SU-DHL-6 (cell line): ENCODE data around the gene ZBTB21.

ENCODE experiments used
- H2AFZ ChIP-seq: fragments of 200-600 bp; sonication (generic); 2 replicates; pipeline ENCODE4 v1.6.1; 2014; ENCODE audit warnings: low read depth, mild to moderate bottlenecking, moderate library complexity, mixed read lengths, antibody characterized with exemption, low read length; ENCODE audit not compliant: severe bottlenecking
- H3F3A ChIP-seq: fragments of 200-600 bp; shearing (Covaris generic); 2 replicates; pipeline ENCODE4 v1.6.0; 2016; ENCODE audit warnings: antibody characterized with exemption, mild to moderate bottlenecking; ENCODE audit not compliant: insufficient read depth
- H3K27ac ChIP-seq: fragments of 200-600 bp; sonication (generic); 2 replicates; pipeline ENCODE4 v1.5.1; 2016; ENCODE audit warnings: low read depth, mild to moderate bottlenecking, low read length, moderate library complexity, mixed read lengths
- H3K27me3 ChIP-seq: fragments of 200-600 bp; sonication (generic), shearing (Covaris generic); 2 replicates; pipeline ENCODE4 v1.6.0; 2014; ENCODE audit warnings: mild to moderate bottlenecking, low read length
- H3K36me3 ChIP-seq: fragments of 200-600 bp; sonication (generic); 2 replicates; pipeline ENCODE4 v1.6.1; 2014; ENCODE audit warnings: mild to moderate bottlenecking, low read length, mixed read lengths
- H3K4me2 ChIP-seq: fragments of 300-600, 200-600 bp; shearing (Covaris generic), sonication (generic); 2 replicates; pipeline ENCODE4 v1.6.0; 2014; ENCODE audit warnings: low read length, low read depth, mild to moderate bottlenecking; ENCODE audit not compliant: poor library complexity, severe bottlenecking
- H3K4me3 ChIP-seq: fragments of 200-600 bp; sonication (generic); 2 replicates; pipeline ENCODE4 v1.5.1; 2014; ENCODE audit warnings: antibody characterized with exemption, low read length, mild to moderate bottlenecking, mixed read lengths; ENCODE audit not compliant: insufficient read depth, poor library complexity, severe bottlenecking
- H3K79me2 ChIP-seq: fragments of 200-600 bp; sonication (generic); 2 replicates; pipeline ENCODE4 v1.6.1; 2014; ENCODE audit warnings: mild to moderate bottlenecking, low read length, moderate library complexity; ENCODE audit not compliant: insufficient read depth
- H3K9ac ChIP-seq: fragments of 200-600 bp; sonication (generic); 2 replicates; pipeline ENCODE4 v1.7.0; 2014; ENCODE audit warnings: mild to moderate bottlenecking, low read length
- H3K9me2 ChIP-seq: fragments of 200-600 bp; sonication (generic); replicated peaks from 2 replicates; pipeline ENCODE4 v1.6.1; 2014; ENCODE audit warnings: low read length; ENCODE audit not compliant: insufficient read depth
- H3K9me3 ChIP-seq: fragments of 200-600 bp; sonication (generic); 2 replicates; pipeline ENCODE4 v1.6.1; 2014; ENCODE audit warnings: low read length, mixed read lengths; ENCODE audit not compliant: insufficient read depth
- H4K20me1 ChIP-seq: fragments of 200-600 bp; sonication (generic); 2 replicates; pipeline ENCODE4 v1.6.1; 2014; ENCODE audit warnings: low read depth, mild to moderate bottlenecking, antibody characterized with exemption, low read length, moderate library complexity, mixed read lengths
- EZH2phosphoT487 ChIP-seq: fragments of 200-600 bp; sonication (generic), shearing (Covaris generic); conservative IDR thresholded peaks from 2 replicates; pipeline ENCODE4 v1.6.1; 2018; ENCODE audit warnings: mild to moderate bottlenecking, antibody characterized with exemption, low read length, moderate library complexity, mixed read lengths
- TF ChIP-seq, protein P1 (sequence below): fragments of 200-600 bp; sonication (generic); IDR thresholded peaks from one replicate; pipeline ENCODE4 v1.5.1; 2017; ENCODE audit warnings: antibody characterized with exemption, mild to moderate bottlenecking, low read length, moderate library complexity; ENCODE audit not compliant: insufficient read depth, poor library complexity, severe bottlenecking

The ZBTB21 gene

DNA sequence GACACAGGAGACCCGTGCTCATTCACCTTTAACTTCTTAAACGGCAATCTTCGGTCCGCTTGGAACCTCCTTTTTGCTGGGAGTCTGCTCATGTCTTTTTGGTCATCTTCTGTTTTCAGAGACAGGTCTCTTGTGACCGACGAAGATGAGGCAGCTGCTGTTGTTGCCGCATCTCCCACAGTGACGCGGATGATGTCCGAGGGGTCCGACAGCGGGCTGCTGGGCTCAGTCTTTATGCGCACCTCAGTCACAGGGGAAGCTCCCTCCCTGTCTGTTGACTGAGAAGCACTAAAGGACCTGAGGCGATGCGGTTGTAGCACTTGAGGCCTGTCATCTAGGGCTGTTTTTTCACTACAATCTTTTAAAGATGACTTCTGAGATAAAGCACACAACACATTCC is 17.6 kb downstream of the ZBTB21 start:
- H3K9me2 ChIP-seq = no peaks in the 10 kb centered on the region
- no peak overlapping the region for H3K4me3 ChIP-seq
- no peaks in the 10 kb centered on the region for H3K79me2 ChIP-seq
- H3K9me3 ChIP-seq = peaks cover 10% of the 10 kb centered on the region; the same call in 1 of the 2 replicates
- no peak overlapping the region for H3K4me2 ChIP-seq
- no peaks in the 10 kb centered on the region for H4K20me1 ChIP-seq
- no peaks in the 10 kb centered on the region for H3F3A ChIP-seq
- peaks cover 10% of the 10 kb centered on the region for H3K36me3 ChIP-seq
- no peaks in the 10 kb centered on the region for H3K27me3 ChIP-seq
- no peak overlapping the region for H3K27ac ChIP-seq
- no peak overlapping the region for H2AFZ ChIP-seq
- H3K9ac ChIP-seq = no peak overlapping the region
- TF ChIP-seq, protein P1, sequence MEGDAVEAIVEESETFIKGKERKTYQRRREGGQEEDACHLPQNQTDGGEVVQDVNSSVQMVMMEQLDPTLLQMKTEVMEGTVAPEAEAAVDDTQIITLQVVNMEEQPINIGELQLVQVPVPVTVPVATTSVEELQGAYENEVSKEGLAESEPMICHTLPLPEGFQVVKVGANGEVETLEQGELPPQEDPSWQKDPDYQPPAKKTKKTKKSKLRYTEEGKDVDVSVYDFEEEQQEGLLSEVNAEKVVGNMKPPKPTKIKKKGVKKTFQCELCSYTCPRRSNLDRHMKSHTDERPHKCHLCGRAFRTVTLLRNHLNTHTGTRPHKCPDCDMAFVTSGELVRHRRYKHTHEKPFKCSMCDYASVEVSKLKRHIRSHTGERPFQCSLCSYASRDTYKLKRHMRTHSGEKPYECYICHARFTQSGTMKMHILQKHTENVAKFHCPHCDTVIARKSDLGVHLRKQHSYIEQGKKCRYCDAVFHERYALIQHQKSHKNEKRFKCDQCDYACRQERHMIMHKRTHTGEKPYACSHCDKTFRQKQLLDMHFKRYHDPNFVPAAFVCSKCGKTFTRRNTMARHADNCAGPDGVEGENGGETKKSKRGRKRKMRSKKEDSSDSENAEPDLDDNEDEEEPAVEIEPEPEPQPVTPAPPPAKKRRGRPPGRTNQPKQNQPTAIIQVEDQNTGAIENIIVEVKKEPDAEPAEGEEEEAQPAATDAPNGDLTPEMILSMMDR = no peak
- no peak for TF ChIP-seq EZH2phosphoT487

DNA sequence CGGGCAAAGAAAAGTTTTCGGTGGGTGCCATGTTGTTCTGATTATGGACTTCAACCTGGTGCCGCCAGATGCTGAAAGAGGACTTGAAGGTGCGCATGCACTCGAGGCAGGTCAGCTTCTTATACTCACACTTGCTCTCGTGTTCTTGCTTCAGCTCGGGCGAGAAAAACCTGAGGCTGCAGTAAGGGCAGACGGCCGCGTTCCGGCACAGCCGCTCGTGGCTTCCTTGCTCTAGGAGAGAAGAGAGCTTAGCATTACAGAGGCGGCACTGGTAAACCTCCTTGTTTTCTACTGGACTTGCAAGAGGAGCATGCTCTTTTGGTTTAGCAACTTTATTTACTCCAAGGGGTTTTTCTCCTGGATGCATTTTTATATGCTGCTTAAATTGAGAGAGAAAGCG is 18.5 kb downstream of the ZBTB21 start:
- no peaks in the 10 kb centered on the region for H4K20me1 ChIP-seq
- no peaks in the 10 kb centered on the region for H3K27me3 ChIP-seq
- no peak overlapping the region for H3K9ac ChIP-seq
- H3K9me3 ChIP-seq = peaks cover 10% of the 10 kb centered on the region; the same call in 1 of the 2 replicates
- H3K9me2 ChIP-seq = no peaks in the 10 kb centered on the region
- no peak overlapping the region for H2AFZ ChIP-seq
- H3K4me2 ChIP-seq = no peak overlapping the region
- H3K27ac ChIP-seq = no peak overlapping the region
- H3F3A ChIP-seq = no peaks in the 10 kb centered on the region
- H3K79me2 ChIP-seq = no peaks in the 10 kb centered on the region
- no peak for TF ChIP-seq EZH2phosphoT487
- TF ChIP-seq, protein P1 = no peak
- H3K36me3 ChIP-seq = peaks cover 6% of the 10 kb centered on the region; the same call in 1 of the 2 replicates
- H3K4me3 ChIP-seq = no peak overlapping the region

DNA sequence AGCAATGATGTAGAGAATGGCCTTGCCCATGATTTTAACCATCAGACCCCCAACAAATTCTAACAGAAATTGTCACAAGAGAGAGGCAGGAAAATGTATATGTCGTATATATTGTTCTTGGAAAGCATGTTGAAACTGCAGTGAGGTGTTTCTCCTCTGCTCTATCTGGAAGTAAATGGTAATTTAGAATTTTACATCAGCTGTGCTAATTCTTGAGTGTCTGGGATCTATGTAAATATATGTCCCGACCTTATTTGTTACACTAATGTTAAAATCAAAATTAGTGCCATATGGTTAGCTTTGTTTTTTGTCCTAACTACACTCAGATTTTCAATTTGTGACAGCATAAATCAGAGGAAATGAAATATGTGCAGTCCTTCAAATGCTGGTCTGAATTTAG is 20.5 kb downstream of the ZBTB21 start:
- H3K4me2 ChIP-seq = no peak overlapping the region
- no peaks in the 10 kb centered on the region for H4K20me1 ChIP-seq
- TF ChIP-seq, protein P1 = no peak
- TF ChIP-seq EZH2phosphoT487 = no peak
- no peak overlapping the region for H3K27ac ChIP-seq
- no peaks in the 10 kb centered on the region for H3K79me2 ChIP-seq
- peaks cover 6% of the 10 kb centered on the region; the same call in 1 of the 2 replicates for H3K36me3 ChIP-seq
- no peaks in the 10 kb centered on the region for H3F3A ChIP-seq
- no peaks in the 10 kb centered on the region for H3K9me2 ChIP-seq
- no peak overlapping the region for H3K9ac ChIP-seq
- no peaks in the 10 kb centered on the region for H3K27me3 ChIP-seq
- no peak overlapping the region for H3K4me3 ChIP-seq
- no peak overlapping the region for H2AFZ ChIP-seq
- H3K9me3 ChIP-seq = no peaks in the 10 kb centered on the region

DNA sequence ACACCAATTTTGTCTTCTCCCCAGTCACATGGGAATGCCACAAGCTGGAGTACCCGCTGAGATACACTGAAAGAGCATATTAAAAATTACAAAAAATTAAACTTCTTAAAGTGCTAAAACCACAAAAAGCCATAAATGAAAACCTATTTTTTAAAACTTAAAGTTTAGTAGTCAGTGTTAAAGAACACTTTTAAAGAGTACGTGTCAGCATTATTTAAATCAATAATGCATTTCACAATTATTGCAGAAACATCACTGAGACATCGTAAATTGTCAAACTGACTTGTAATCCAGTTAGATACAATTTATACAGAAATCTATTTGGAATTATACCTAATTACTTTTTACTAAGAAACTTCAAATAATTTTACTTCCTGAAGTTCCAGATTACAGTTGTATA is 22.9 kb downstream of the ZBTB21 start:
- Histone ChIP-seq H3K4me2 (no peak overlapping the region), H2AFZ (no peak overlapping the region), H3K9me3 (no peaks in the 10 kb centered on the region), H3K9me2 (no peaks in the 10 kb centered on the region), H3K27ac (no peak overlapping the region), H3K36me3 (no peaks in the 10 kb centered on the region), H3K27me3 (no peaks in the 10 kb centered on the region), H3K4me3 (no peak overlapping the region), H3K79me2 (no peaks in the 10 kb centered on the region), H3K9ac (no peak overlapping the region), H3F3A (no peaks in the 10 kb centered on the region), H4K20me1 (no peaks in the 10 kb centered on the region)
- TF ChIP-seq, protein P1 = no peak
- no peak for TF ChIP-seq EZH2phosphoT487
